Measurements from ENCODE around the gene NFE2L3. TPM values are rescaled to one million over a fixed set of nuclear protein-coding genes. Genes with fewer than 3 reads are reported as not detected.
"Not testable (repeated sequence)": the region's sequence is repeated elsewhere in the genome, so short reads cannot be mapped to it uniquely, and the experiment has no call there.

The NFE2L3 gene
- total RNA-seq, 2 experiments from 2014 or later, result 9.7 to 10.4 TPM

GRCh38 chr7:26182283-26182682 is 30.3 kb downstream of the NFE2L3 start:
- DNase-seq (no peak), ATAC-seq (no peak)
- H3K4me3 Mint-ChIP-seq, result no peak overlapping the region
- ChIA-PET POLR2A (interaction anchor here (0.7 to 6.0 kb wide), 7 partner anchors 7 to 289 kb away, joined by 3 to 39 read pairs (median 3); no protein-coding TSS in a partner anchor), CTCF (interaction anchor here (1.0 to 4.5 kb wide), 6 partner anchors 21 to 289 kb away, joined by 3 to 37 read pairs (median 4); no protein-coding TSS in a partner anchor)
- H3K27ac Mint-ChIP-seq, result no peak overlapping the region
- peaks cover 50% of the 10 kb centered on the region for H3K36me3 Mint-ChIP-seq (ENCODE audit: low read depth)
- no peaks in the 10 kb centered on the region for H3K27me3 Mint-ChIP-seq (ENCODE audit: low read depth)
- peaks cover 30% of the 10 kb centered on the region for H3K4me1 Mint-ChIP-seq (ENCODE audit: low read depth)
- H3K9me3 Mint-ChIP-seq (ENCODE audit: insufficient read depth), result no peaks in the 10 kb centered on the region

- DNase-seq (no peak), ATAC-seq (no peak)
- POLR2A ChIA-PET, result interaction anchor here (0.7 to 6.0 kb wide), 10 partner anchors 8 to 289 kb away, joined by 3 to 39 read pairs (median 3); no protein-coding TSS in a partner anchor
- Mint-ChIP-seq H3K9me3 (ENCODE audit: insufficient read depth) (no peaks in the 10 kb centered on the region), H3K36me3 (ENCODE audit: low read depth) (peaks cover 53% of the 10 kb centered on the region), H3K4me1 (ENCODE audit: low read depth) (peaks cover 34% of the 10 kb centered on the region), H3K27ac (no peak overlapping the region), H3K4me3 (no peak overlapping the region), H3K27me3 (ENCODE audit: low read depth) (no peaks in the 10 kb centered on the region)
- CTCF ChIA-PET, result interaction anchor here (1.0 to 4.5 kb wide), 6 partner anchors 11 to 288 kb away, joined by 3 to 37 read pairs (median 6); no protein-coding TSS in a partner anchor
Measured at GRCh38 chr7:26182706-26183105, 30.7 kb downstream of the NFE2L3 start.

GRCh38 chr7:26183545-26184280 is 31.7 kb downstream of the NFE2L3 start:
- peaks cover 59% of the 10 kb centered on the region for H3K36me3 Mint-ChIP-seq (ENCODE audit: low read depth)
- no peak overlapping the region for H3K4me3 Mint-ChIP-seq
- ChIA-PET CTCF (interaction anchor here (1.4 to 4.5 kb wide), 2 partner anchors 10 to 92 kb away, joined by 5 to 37 read pairs; no protein-coding TSS in a partner anchor), POLR2A (interaction anchor here (0.8 to 6.0 kb wide), 9 partner anchors 9 to 290 kb away, joined by 3 to 39 read pairs (median 3); no protein-coding TSS in a partner anchor)
- H3K27me3 Mint-ChIP-seq (ENCODE audit: low read depth), result no peaks in the 10 kb centered on the region
- DNase-seq (no peak), ATAC-seq (no peak)
- no peak overlapping the region for H3K27ac Mint-ChIP-seq
- H3K9me3 Mint-ChIP-seq (ENCODE audit: insufficient read depth), result no peaks in the 10 kb centered on the region
- peaks cover 42% of the 10 kb centered on the region for H3K4me1 Mint-ChIP-seq (ENCODE audit: low read depth)

- CTCF ChIA-PET, result interaction anchor here (1.1 to 4.5 kb wide), 3 partner anchors 92 to 94 kb away, joined by 4 to 37 read pairs (median 9); no protein-coding TSS in a partner anchor
Measured at GRCh38 chr7:26184281-26185101, 32.5 kb downstream of the NFE2L3 start.

GRCh38 chr7:26185131-26185843 is 33.3 kb downstream of the NFE2L3 start:
- ATAC-seq (peak; percentile 25), DNase-seq (no peak)
- H3K27me3 Mint-ChIP-seq (ENCODE audit: low read depth), result no peaks in the 10 kb centered on the region
- H3K9me3 Mint-ChIP-seq (ENCODE audit: insufficient read depth), result no peaks in the 10 kb centered on the region
- ChIA-PET POLR2A (interaction anchor here (0.8 to 6.0 kb wide), 10 partner anchors 8 to 102 kb away, joined by 3 to 39 read pairs (median 4); partner anchors contain the start of genes CBX3 and NFE2L3), CTCF (interaction anchor here (1.1 to 1.4 kb wide), 2 partner anchors 93 to 94 kb away, joined by 4 to 9 read pairs; no protein-coding TSS in a partner anchor)
- no peak overlapping the region for H3K4me3 Mint-ChIP-seq
- H3K36me3 Mint-ChIP-seq (ENCODE audit: low read depth), result peaks cover 68% of the 10 kb centered on the region
- H3K4me1 Mint-ChIP-seq (ENCODE audit: low read depth), result peaks cover 55% of the 10 kb centered on the region
- H3K27ac Mint-ChIP-seq, result peak overlapping the region; percentile 75

More at GRCh38 chr7:26184281-26185101, 32.5 kb downstream of the NFE2L3 start:
- Mint-ChIP-seq H3K36me3 (ENCODE audit: low read depth) (peaks cover 62% of the 10 kb centered on the region), H3K4me1 (ENCODE audit: low read depth) (peaks cover 48% of the 10 kb centered on the region), H3K27ac (peak overlapping the region; percentile 75)
- H3K9me3 Mint-ChIP-seq (ENCODE audit: insufficient read depth); H3K27me3 Mint-ChIP-seq (ENCODE audit: low read depth); DNase-seq; H3K4me3 Mint-ChIP-seq: not testable (repeated sequence)
- ATAC-seq, result peak; percentile 6
- POLR2A ChIA-PET, result interaction anchor here (0.8 to 6.0 kb wide), 6 partner anchors 8 to 92 kb away, joined by 3 to 39 read pairs (median 4); partner anchors contain the start of gene CBX3

- POLR2A ChIA-PET, result interaction anchor here (0.9 to 1.6 kb wide), 7 partner anchors 8 to 103 kb away, joined by 3 to 8 read pairs (median 3); partner anchors contain the start of genes CBX3 and NFE2L3
- H3K36me3 Mint-ChIP-seq (ENCODE audit: low read depth), result peaks cover 68% of the 10 kb centered on the region
- CTCF ChIA-PET, result interaction anchor here (1.4 kb wide), 1 partner anchor 93 kb away, joined by 4 read pairs; no protein-coding TSS in a partner anchor
Measured at GRCh38 chr7:26185844-26186180, 33.8 kb downstream of the NFE2L3 start.

GRCh38 chr7:26186364-26187311 is 34.6 kb downstream of the NFE2L3 start:
- Mint-ChIP-seq H3K4me3 (no peak overlapping the region), H3K9me3 (ENCODE audit: insufficient read depth) (no peaks in the 10 kb centered on the region), H3K27me3 (ENCODE audit: low read depth) (no peaks in the 10 kb centered on the region), H3K27ac (peak overlapping the region; percentile 68), H3K36me3 (ENCODE audit: low read depth) (peaks cover 72% of the 10 kb centered on the region), H3K4me1 (ENCODE audit: low read depth) (peaks cover 66% of the 10 kb centered on the region)
- POLR2A ChIA-PET, result interaction anchor here (0.6 to 8.9 kb wide), 14 partner anchors 7 to 108 kb away, joined by 3 to 180 read pairs (median 6); partner anchors contain the start of genes CBX3, HNRNPA2B1 and NFE2L3
- DNase-seq (no peak), ATAC-seq (no peak)
- CTCF ChIA-PET, result interaction anchor here (0.6 to 4.0 kb wide), 8 partner anchors 12 to 294 kb away, joined by 3 to 63 read pairs (median 4); partner anchors contain the start of gene NFE2L3

More at GRCh38 chr7:26185844-26186180, 33.8 kb downstream of the NFE2L3 start:
- no peak for ATAC-seq
- Mint-ChIP-seq H3K9me3 (ENCODE audit: insufficient read depth) (no peaks in the 10 kb centered on the region), H3K4me1 (ENCODE audit: low read depth) (peaks cover 60% of the 10 kb centered on the region), H3K27me3 (ENCODE audit: low read depth) (no peaks in the 10 kb centered on the region), H3K27ac (peak overlapping the region; percentile 75), H3K4me3 (no peak overlapping the region)
- DNase-seq, result no peak

- peak overlapping the region; percentile 6 for H3K4me3 Mint-ChIP-seq
- DNase-seq, result no peak
- no peaks in the 10 kb centered on the region for H3K9me3 Mint-ChIP-seq (ENCODE audit: insufficient read depth)
- no peaks in the 10 kb centered on the region for H3K27me3 Mint-ChIP-seq (ENCODE audit: low read depth)
- peak; percentile 13 for ATAC-seq
- ChIA-PET CTCF (interaction anchor here (0.6 to 4.0 kb wide), 13 partner anchors 11 to 295 kb away, joined by 3 to 63 read pairs (median 5); partner anchors contain the start of gene NFE2L3), POLR2A (interaction anchor here (0.6 to 8.9 kb wide), 16 partner anchors 11 to 117 kb away, joined by 3 to 180 read pairs (median 6); partner anchors contain the start of genes CBX3, HNRNPA2B1 and NFE2L3)
- peak overlapping the region; percentile 67 for H3K27ac Mint-ChIP-seq
- H3K4me1 Mint-ChIP-seq (ENCODE audit: low read depth), result peaks cover 71% of the 10 kb centered on the region
- peaks cover 81% of the 10 kb centered on the region for H3K36me3 Mint-ChIP-seq (ENCODE audit: low read depth)
Measured at GRCh38 chr7:26187380-26188205, 35.6 kb downstream of the NFE2L3 start.

- Mint-ChIP-seq H3K36me3 (ENCODE audit: low read depth) (peaks cover 89% of the 10 kb centered on the region), H3K9me3 (ENCODE audit: insufficient read depth) (no peaks in the 10 kb centered on the region), H3K4me1 (ENCODE audit: low read depth) (peaks cover 79% of the 10 kb centered on the region), H3K27ac (peak overlapping the region; percentile 67), H3K4me3 (no peak overlapping the region), H3K27me3 (ENCODE audit: low read depth) (no peaks in the 10 kb centered on the region)
- ATAC-seq (peak; percentile 4), DNase-seq (no peak)
- ChIA-PET CTCF (interaction anchor here (0.6 to 4.0 kb wide), 14 partner anchors 10 to 296 kb away, joined by 3 to 63 read pairs (median 5); partner anchors contain the start of gene NFE2L3), POLR2A (interaction anchor here (0.5 to 8.9 kb wide), 20 partner anchors 8 to 116 kb away, joined by 3 to 180 read pairs (median 4); partner anchors contain the start of genes CBX3, HNRNPA2B1 and NFE2L3)
Measured at GRCh38 chr7:26188206-26188956, 36.4 kb downstream of the NFE2L3 start.
